HL-60/S4 treated with phorbol 12-myristate 13-acetate at 8.2 ng/mL for 4 days and 3 days (cell line): ENCODE data around the gene PLD6.

Source experiments
- in situ Hi-C: fragments of 300-500 bp; cut with MboI; formaldehyde crosslinking; loops from 2 replicates; pipeline ENCODE4 v1.15.0; 2022; ENCODE audit warnings: low sequenced_read_pairs

The PLD6 gene

GRCh38 chr17:17227608-17228520, 21.7 kb upstream of the PLD6 start:
- in situ Hi-C loops = no loop called here

GRCh38 chr17:17226451-17227265, 20.5 kb upstream of the PLD6 start:
- in situ Hi-C loops = no loop called here

- in situ Hi-C loops = no loop called here
These were observed 19.8 kb upstream of the PLD6 start for GRCh38 chr17:17225901-17226300.

GRCh38 chr17:17224137-17224536, 18.0 kb upstream of the PLD6 start:
- in situ Hi-C loops = no loop called here

GRCh38 chr17:17223736-17224135, 17.6 kb upstream of the PLD6 start:
- in situ Hi-C loops = no loop called here

GRCh38 chr17:17221329-17221728, 15.2 kb upstream of the PLD6 start:
- in situ Hi-C loops = no loop called here

GRCh38 chr17:17220529-17220928, 14.4 kb upstream of the PLD6 start:
- in situ Hi-C loops = no loop called here

GRCh38 chr17:17217995-17218394, 11.9 kb upstream of the PLD6 start:
- in situ Hi-C loops = no loop called here

GRCh38 chr17:17216776-17217175, 10.6 kb upstream of the PLD6 start:
- in situ Hi-C loops = no loop called here

- in situ Hi-C loops = no loop called here
These were observed 10.1 kb upstream of the PLD6 start for GRCh38 chr17:17216236-17216635.

GRCh38 chr17:17215575-17215974, 9.4 kb upstream of the PLD6 start:
- in situ Hi-C loops = no loop called here

GRCh38 chr17:17214646-17215436, 8.7 kb upstream of the PLD6 start:
- in situ Hi-C loops = no loop called here

- in situ Hi-C loops = no loop called here
These were observed 7.6 kb upstream of the PLD6 start for GRCh38 chr17:17213775-17214174.

- in situ Hi-C loops = no loop called here
These were observed 1.9 kb upstream of the PLD6 start for GRCh38 chr17:17207998-17208397.

- in situ Hi-C loops = no loop called here
These were observed 791 bp upstream of the PLD6 start for GRCh38 chr17:17206913-17207335.

GRCh38 chr17:17205368-17206123, 587 bp downstream of the PLD6 start:
- in situ Hi-C loops = no loop called here

GRCh38 chr17:17204635-17205231, 1.4 kb downstream of the PLD6 start:
- in situ Hi-C loops = no loop called here

GRCh38 chr17:17204041-17204591, 2.0 kb downstream of the PLD6 start:
- in situ Hi-C loops = no loop called here

GRCh38 chr17:17203173-17203730, 2.9 kb downstream of the PLD6 start:
- in situ Hi-C loops = no loop called here
